A673 (cell line): Measurements from ENCODE around the gene DNAJC10.

Experiments
- EZH2 ChIP-seq: fragments of 200-600 bp; sonication (generic); IDR thresholded peaks from 2 replicates; pipeline ENCODE4 v1.6.1; 2017; ENCODE audit warnings: borderline replicate concordance, low read depth, mild to moderate bottlenecking, mixed read lengths, antibody characterized with exemption, low read length; ENCODE audit not compliant: poor library complexity, severe bottlenecking
- TF ChIP-seq, protein P1 (sequence below): fragments of 300-800, 200-600 bp; sonication (generic); conservative IDR thresholded peaks from 2 replicates; pipeline ENCODE4 v1.5.1; 2017; ENCODE audit warnings: low read depth, mild to moderate bottlenecking, antibody characterized with exemption, low read length, moderate library complexity, mixed read lengths

- TF ChIP-seq, protein P1, sequence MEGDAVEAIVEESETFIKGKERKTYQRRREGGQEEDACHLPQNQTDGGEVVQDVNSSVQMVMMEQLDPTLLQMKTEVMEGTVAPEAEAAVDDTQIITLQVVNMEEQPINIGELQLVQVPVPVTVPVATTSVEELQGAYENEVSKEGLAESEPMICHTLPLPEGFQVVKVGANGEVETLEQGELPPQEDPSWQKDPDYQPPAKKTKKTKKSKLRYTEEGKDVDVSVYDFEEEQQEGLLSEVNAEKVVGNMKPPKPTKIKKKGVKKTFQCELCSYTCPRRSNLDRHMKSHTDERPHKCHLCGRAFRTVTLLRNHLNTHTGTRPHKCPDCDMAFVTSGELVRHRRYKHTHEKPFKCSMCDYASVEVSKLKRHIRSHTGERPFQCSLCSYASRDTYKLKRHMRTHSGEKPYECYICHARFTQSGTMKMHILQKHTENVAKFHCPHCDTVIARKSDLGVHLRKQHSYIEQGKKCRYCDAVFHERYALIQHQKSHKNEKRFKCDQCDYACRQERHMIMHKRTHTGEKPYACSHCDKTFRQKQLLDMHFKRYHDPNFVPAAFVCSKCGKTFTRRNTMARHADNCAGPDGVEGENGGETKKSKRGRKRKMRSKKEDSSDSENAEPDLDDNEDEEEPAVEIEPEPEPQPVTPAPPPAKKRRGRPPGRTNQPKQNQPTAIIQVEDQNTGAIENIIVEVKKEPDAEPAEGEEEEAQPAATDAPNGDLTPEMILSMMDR: no peak
- TF ChIP-seq EZH2: no peak
These were observed 14.4 kb downstream of the DNAJC10 start for GRCh38 chr2:182730486-182730885.
